ENCODE results near the gene CCDC74A. TPM values are rescaled to one million over a fixed set of nuclear protein-coding genes. Genes with fewer than 3 reads are reported as not detected.

The CCDC74A gene
- total and polyA plus RNA-seq, 9 of the 15 experiments (the other 6 are each of a cell fraction or from before 2014, with no cell fraction given), result 1.1 to 38.1 (median 9.6) TPM

DNA sequence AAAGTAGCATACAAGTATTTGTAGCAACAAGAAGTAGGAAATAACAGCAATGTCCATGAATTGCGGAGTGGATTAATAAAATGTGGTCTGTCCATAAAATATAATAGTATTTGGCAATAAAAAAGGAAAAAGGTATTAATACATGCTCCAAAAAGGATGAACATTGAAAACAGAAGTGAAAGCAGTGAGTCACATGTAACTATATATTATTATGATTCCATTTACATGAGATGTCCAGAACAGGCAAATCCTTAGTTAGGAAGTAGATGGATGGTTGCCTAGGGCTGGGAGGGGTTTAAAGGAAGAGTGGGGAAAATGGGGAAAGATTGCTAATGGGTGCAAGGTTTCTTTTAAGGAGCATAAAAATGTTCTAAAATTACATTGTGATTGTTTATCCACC lies 44.5 kb downstream of the CCDC74A start:
- in situ Hi-C loops (cut with MboI) (loop anchor here (25.0 kb wide), 1 partner anchor 565 kb away; no protein-coding TSS in a partner anchor), intact Hi-C loops (cut with micrococcal nuclease) (no loop called here)
- CTCF ChIA-PET (ENCODE audit: low intra/inter-chr PET ratio), result no interaction called here
- POLR2A ChIA-PET, result no interaction called here
- no peaks in the 10 kb centered on the region for H3K36me3 ChIP-seq (ENCODE audit: control insufficient read depth, insufficient read depth, low read length)
- H3K79me2 ChIP-seq (ENCODE audit: control insufficient read depth, insufficient read depth, low read length), result no peaks in the 10 kb centered on the region
- H3K27ac ChIP-seq (ENCODE audit: extremely low read depth, low read depth, low read length), result no peak overlapping the region
- H3K9me3 ChIP-seq (replicated peaks; ENCODE audit: control insufficient read depth, insufficient read depth, low read depth, low read length), result no peaks in the 10 kb centered on the region
- 5% methylated on average over 1 of the region's 1 CpG for WGBS (ENCODE audit: insufficient coverage, low coverage, missing lambda C conversion rate)
- H3K4me1 ChIP-seq (replicated peaks in 1 of 2; ENCODE audit: control insufficient read depth in 2 of 2, insufficient read depth in 2 of 2, low read length in 2 of 2), result no peaks in the 10 kb centered on the region
- no peak overlapping the region for H3K9ac ChIP-seq (ENCODE audit: insufficient read depth in 1 of 2, low read depth in 2 of 2, low read length in 2 of 2)
- DNase-seq (ENCODE audit: extremely low read depth in 1 of 4, low spot score in 3 of 4) (no peak), ATAC-seq (no peak), FAIRE-seq (no peak)
- no peak overlapping the region for H3K4me3 ChIP-seq
- H4K20me1 ChIP-seq (replicated peaks; ENCODE audit: control insufficient read depth, insufficient read depth, low read length), result no peaks in the 10 kb centered on the region
- H3K4me2 ChIP-seq (ENCODE audit: insufficient read depth, low read length), result no peak overlapping the region
- H2AFZ ChIP-seq (ENCODE audit: low read depth, low read length), result no peak overlapping the region
- no TSS peak for BruUV-seq (replicated peaks)
- TF ChIP-seq ZBTB7A (IDR thresholded peaks at IDR 0.05; ENCODE audit: borderline replicate concordance, control insufficient read depth, low read depth, low read length) (no peak), ZNF695 (CRISPR knock-in tag; IDR thresholded peaks at IDR 0.05) (no peak)
- TF ChIP-seq, protein P1, sequence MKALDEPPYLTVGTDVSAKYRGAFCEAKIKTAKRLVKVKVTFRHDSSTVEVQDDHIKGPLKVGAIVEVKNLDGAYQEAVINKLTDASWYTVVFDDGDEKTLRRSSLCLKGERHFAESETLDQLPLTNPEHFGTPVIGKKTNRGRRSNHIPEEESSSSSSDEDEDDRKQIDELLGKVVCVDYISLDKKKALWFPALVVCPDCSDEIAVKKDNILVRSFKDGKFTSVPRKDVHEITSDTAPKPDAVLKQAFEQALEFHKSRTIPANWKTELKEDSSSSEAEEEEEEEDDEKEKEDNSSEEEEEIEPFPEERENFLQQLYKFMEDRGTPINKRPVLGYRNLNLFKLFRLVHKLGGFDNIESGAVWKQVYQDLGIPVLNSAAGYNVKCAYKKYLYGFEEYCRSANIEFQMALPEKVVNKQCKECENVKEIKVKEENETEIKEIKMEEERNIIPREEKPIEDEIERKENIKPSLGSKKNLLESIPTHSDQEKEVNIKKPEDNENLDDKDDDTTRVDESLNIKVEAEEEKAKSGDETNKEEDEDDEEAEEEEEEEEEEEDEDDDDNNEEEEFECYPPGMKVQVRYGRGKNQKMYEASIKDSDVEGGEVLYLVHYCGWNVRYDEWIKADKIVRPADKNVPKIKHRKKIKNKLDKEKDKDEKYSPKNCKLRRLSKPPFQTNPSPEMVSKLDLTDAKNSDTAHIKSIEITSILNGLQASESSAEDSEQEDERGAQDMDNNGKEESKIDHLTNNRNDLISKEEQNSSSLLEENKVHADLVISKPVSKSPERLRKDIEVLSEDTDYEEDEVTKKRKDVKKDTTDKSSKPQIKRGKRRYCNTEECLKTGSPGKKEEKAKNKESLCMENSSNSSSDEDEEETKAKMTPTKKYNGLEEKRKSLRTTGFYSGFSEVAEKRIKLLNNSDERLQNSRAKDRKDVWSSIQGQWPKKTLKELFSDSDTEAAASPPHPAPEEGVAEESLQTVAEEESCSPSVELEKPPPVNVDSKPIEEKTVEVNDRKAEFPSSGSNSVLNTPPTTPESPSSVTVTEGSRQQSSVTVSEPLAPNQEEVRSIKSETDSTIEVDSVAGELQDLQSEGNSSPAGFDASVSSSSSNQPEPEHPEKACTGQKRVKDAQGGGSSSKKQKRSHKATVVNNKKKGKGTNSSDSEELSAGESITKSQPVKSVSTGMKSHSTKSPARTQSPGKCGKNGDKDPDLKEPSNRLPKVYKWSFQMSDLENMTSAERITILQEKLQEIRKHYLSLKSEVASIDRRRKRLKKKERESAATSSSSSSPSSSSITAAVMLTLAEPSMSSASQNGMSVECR (CRISPR knock-in tag; IDR thresholded peaks at IDR 0.05), result no peak
- H3K27me3 ChIP-seq (ENCODE audit: control insufficient read depth in 2 of 2, insufficient read depth in 2 of 2, low read length in 2 of 2), result peaks cover 0 to 9% of the 10 kb centered on the region in 2 experiments; a peak in 2 of 5 replicates
- H3K9me1 ChIP-seq (ENCODE audit: control insufficient read depth, insufficient read depth, low read length), result no peaks in the 10 kb centered on the region

Measured in K562 (cell line).